Body of pancreas (tissue), 4 donors: ENCODE data around the gene DDHD1. TPM values are rescaled to one million over a fixed set of nuclear protein-coding genes. Genes with fewer than 3 reads are reported as not detected.
"Not testable (repeated sequence)": the region's sequence is repeated elsewhere in the genome, so short reads cannot be mapped to it uniquely, and the experiment has no call there.

Source experiments
- ATAC-seq: fragments of 150-250 bp; one replicate; pipeline ENCODE4 v1.9.1; 2016
- DNase-seq, 4 donors: peaks; one replicate each; pipeline ENCODE4 v3.0.0-alpha.2; 2019
- H3K27ac ChIP-seq, 4 donors: fragments of 200-600 bp; sonication (generic); 1 replicate in 3 of 4; 2 replicates in 1 of 4; pipeline versions ENCODE4 v1.5.1 to v1.6.1; 2016 to 2019; ENCODE audit warnings: mild to moderate bottlenecking in 1 of 4, mixed read lengths in 1 of 4, moderate library complexity in 1 of 4
- H3K27me3 ChIP-seq, 2 donors: fragments of 200-600 bp; sonication (generic); one replicate each; pipeline ENCODE4 v1.6.0; 2016; ENCODE audit warnings: mild to moderate bottlenecking in 1 of 2
- H3K36me3 ChIP-seq, 2 donors: fragments of 200-600 bp; sonication (generic); replicated peaks in 1 of 2; 2 replicates each; pipeline ENCODE4 v1.5.1; 2016; ENCODE audit warnings: low read depth in 2 of 2; ENCODE audit not compliant: insufficient read depth in 1 of 2
- H3K4me1 ChIP-seq: fragments of 200-600 bp; sonication (generic); one replicate; pipeline ENCODE4 v1.6.0; 2016
- H3K4me3 ChIP-seq, 2 donors: fragments of 200-600 bp; sonication (generic); 1 replicate in 1 of 2; 2 replicates in 1 of 2; pipeline ENCODE4 v1.5.1; 2016 to 2019
- H3K9me3 ChIP-seq, 3 donors: fragments of 200-600 bp; sonication (generic); 1 replicate in 2 of 3; 2 replicates in 1 of 3; pipeline ENCODE4 v1.5.1; 2016
- CTCF ChIP-seq, 7 experiments: fragments of 450-650 bp in 4 of 7; fragments of 200-600 bp in 3 of 7; sonication (generic) in 3 of 7; IDR thresholded peaks; one replicate each; pipeline ENCODE4 v1.5.1; 2016 to 2019; ENCODE audit warnings: antibody characterized with exemption in 7 of 7
- POLR2A ChIP-seq, 3 donors: fragments of 450-650 bp; IDR thresholded peaks; one replicate each; pipeline ENCODE4 v1.6.1; 2016; ENCODE audit warnings: antibody characterized with exemption in 3 of 3, mild to moderate bottlenecking in 2 of 3
- WGBS, 2 donors: methylation state at CpG; one replicate each; pipeline ENCODE4 v1.1.5; 2017; 5-methylcytosine and 5-hydroxymethylcytosine counted together
- intact Hi-C: fragments of 100-400 bp; cut with DNase I; formaldehyde crosslinking; loops from one replicate; pipeline ENCODE4 v1.15.1; 2023
- total RNA-seq, 2 donors: library from RNA; depleted of rRNA; stranded (reverse); fragments of >200 nt; gene quantifications; one replicate each; pipeline ENCODE4 v1.1.0, GENCODE V29; 2016

Gene DDHD1
- total RNA-seq, 2 donors from 2014 or later: 7.6 to 22.6 TPM

GRCh38 chr14:53180272-53181221 is 27.4 kb upstream of the DDHD1 start:
- TF ChIP-seq POLR2A (IDR thresholded peaks at IDR 0.05) (no peak), CTCF (IDR thresholded peaks at IDR 0.05) (no peak)
- WGBS, 2 donors: 78% methylated on average over 13 of the region's 13 CpGs
- no peak for ATAC-seq
- DNase-seq: no peak
- Histone ChIP-seq H3K27me3 (no peaks in the 10 kb centered on the region), H3K36me3 (no peaks in the 10 kb centered on the region), H3K4me1 (no peaks in the 10 kb centered on the region), H3K9me3 (no peaks in the 10 kb centered on the region), H3K27ac (no peak overlapping the region), H3K4me3 (no peak overlapping the region)
- intact Hi-C loops: no loop called here

GRCh38 chr14:53179486-53180005 is 26.4 kb upstream of the DDHD1 start:
- H3K4me3 ChIP-seq, H3K27ac ChIP-seq, H3K36me3 ChIP-seq, DNase-seq, intact Hi-C loops, H3K9me3 ChIP-seq, ATAC-seq, H3K4me1 ChIP-seq, H3K27me3 ChIP-seq: not testable (repeated sequence)
- 55 to 58% methylated on average over 2 of the region's 2 CpGs for WGBS, 2 donors

- intact Hi-C loops: no loop called here
- no peak for DNase-seq
- no peak for TF ChIP-seq POLR2A (IDR thresholded peaks at IDR 0.05)
- TF ChIP-seq CTCF (IDR thresholded peaks at IDR 0.05): no peak
- Histone ChIP-seq H3K9me3 (no peaks in the 10 kb centered on the region), H3K27ac (no peak overlapping the region), H3K36me3 (no peaks in the 10 kb centered on the region), H3K27me3 (no peaks in the 10 kb centered on the region), H3K4me3 (no peak overlapping the region), H3K4me1 (no peaks in the 10 kb centered on the region)
- WGBS, 2 donors: 67 to 78% methylated on average over 4 of the region's 4 CpGs
- no peak for ATAC-seq
These were observed 22.3 kb upstream of the DDHD1 start for GRCh38 chr14:53175375-53175774.

GRCh38 chr14:53174918-53175317 is 21.8 kb upstream of the DDHD1 start:
- Histone ChIP-seq H3K36me3 (no peaks in the 10 kb centered on the region), H3K9me3 (no peaks in the 10 kb centered on the region), H3K27ac (no peak overlapping the region), H3K4me3 (no peak overlapping the region), H3K27me3 (no peaks in the 10 kb centered on the region), H3K4me1 (no peaks in the 10 kb centered on the region)
- DNase-seq (no peak), ATAC-seq (no peak)
- TF ChIP-seq CTCF (IDR thresholded peaks at IDR 0.05) (no peak), POLR2A (IDR thresholded peaks at IDR 0.05) (no peak)
- intact Hi-C loops: no loop called here
- 63 to 66% methylated on average over 4 of the region's 4 CpGs for WGBS, 2 donors

GRCh38 chr14:53168786-53169185 is 15.7 kb upstream of the DDHD1 start:
- DNase-seq (no peak), ATAC-seq (no peak)
- H3K9me3 ChIP-seq: no peaks in the 10 kb centered on the region
- WGBS, 2 donors: 83 to 84% methylated on average over 9 of the region's 9 CpGs
- H3K4me1 ChIP-seq: no peaks in the 10 kb centered on the region
- TF ChIP-seq POLR2A (IDR thresholded peaks at IDR 0.05): no peak
- no peak for TF ChIP-seq CTCF (IDR thresholded peaks at IDR 0.05)
- H3K27ac ChIP-seq: no peak overlapping the region
- H3K4me3 ChIP-seq: no peak overlapping the region
- H3K27me3 ChIP-seq: no peaks in the 10 kb centered on the region
- intact Hi-C loops: no loop called here
- no peaks in the 10 kb centered on the region for H3K36me3 ChIP-seq
